Progenitor cell of endocrine pancreas (in vitro differentiated cells): ENCODE results near the gene TAF5. TPM values are rescaled to one million over a fixed set of nuclear protein-coding genes. Genes with fewer than 3 reads are reported as not detected.

Experiments
- DNase-seq: peaks from one replicate; pipeline ENCODE4 v3.0.0; 2021; ENCODE audit warnings: low spot score; ENCODE audit not compliant: unreplicated experiment
- H3K27ac Mint-ChIP-seq: 2 replicates; pipeline ENCODE4 v1.8.0; 2021; ENCODE audit warnings: mild to moderate bottlenecking, moderate library complexity, mixed read lengths
- H3K27me3 Mint-ChIP-seq: 2 replicates; pipeline ENCODE4 v1.8.0; 2021; ENCODE audit warnings: mixed read lengths
- H3K36me3 Mint-ChIP-seq: 2 replicates; pipeline ENCODE4 v1.8.0; 2022; ENCODE audit warnings: mixed read lengths; ENCODE audit not compliant: insufficient read depth
- H3K4me1 Mint-ChIP-seq: 2 replicates; pipeline ENCODE4 v1.8.0; 2021; ENCODE audit warnings: low read depth, mixed read lengths
- H3K4me3 Mint-ChIP-seq: 2 replicates; pipeline ENCODE4 v1.8.0; 2021; ENCODE audit warnings: low read depth, mild to moderate bottlenecking, moderate library complexity, mixed read lengths
- H3K9me3 Mint-ChIP-seq: 2 replicates; pipeline ENCODE4 v1.8.0; 2021; ENCODE audit warnings: low read depth, mixed read lengths
- CTCF ChIP-seq: fragments of 200-600 bp; sonication (generic); IDR thresholded peaks from one replicate; pipeline ENCODE4 v1.5.0; 2021; ENCODE audit warnings: antibody characterized with exemption, mild to moderate bottlenecking; ENCODE audit not compliant: unreplicated experiment
- microRNA-seq: library from miRNA; unstranded; fragments of <30 nt; microRNA quantifications from one replicate; pipeline ENCODE4 v1.1.0, GENCODE V29; 2020; ENCODE audit warnings: borderline number of aligned reads; ENCODE audit not compliant: unreplicated experiment
- total RNA-seq: library from RNA; stranded (reverse); gene quantifications from 2 replicates; pipeline ENCODE4 v1.2.1, GENCODE V29; 2021

Gene TAF5
- total RNA-seq, 1 donor from 2014 or later = 8.9 TPM

DNA sequence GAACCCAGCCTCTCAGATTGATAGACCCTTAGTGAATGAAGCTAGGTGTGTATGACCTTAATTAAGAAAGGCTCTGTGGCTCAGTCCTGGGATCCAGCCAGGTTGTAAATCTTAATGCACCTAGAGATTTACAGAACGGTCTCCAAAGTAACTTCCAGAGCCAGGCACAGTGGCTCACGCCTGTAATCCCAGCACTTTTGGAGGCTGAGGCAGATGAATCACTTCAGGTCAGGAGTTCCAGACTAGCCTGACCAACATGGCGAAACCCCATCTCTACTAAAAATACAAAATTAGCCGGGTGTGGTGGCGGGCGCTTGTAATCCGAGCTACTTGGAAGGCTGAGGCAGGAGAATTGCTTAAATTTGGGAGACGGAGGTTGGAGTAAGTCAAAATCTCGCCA lies 60.1 kb downstream of the TAF5 start:
- no peaks in the 10 kb centered on the region for H3K9me3 Mint-ChIP-seq
- no peak for DNase-seq
- no peaks in the 10 kb centered on the region for H3K27me3 Mint-ChIP-seq
- H3K4me1 Mint-ChIP-seq = peaks cover 5% of the 10 kb centered on the region
- H3K36me3 Mint-ChIP-seq = peaks cover 32% of the 10 kb centered on the region
- H3K27ac Mint-ChIP-seq = no peak overlapping the region
- no peak overlapping the region for H3K4me3 Mint-ChIP-seq
- TF ChIP-seq CTCF = no peak

DNA sequence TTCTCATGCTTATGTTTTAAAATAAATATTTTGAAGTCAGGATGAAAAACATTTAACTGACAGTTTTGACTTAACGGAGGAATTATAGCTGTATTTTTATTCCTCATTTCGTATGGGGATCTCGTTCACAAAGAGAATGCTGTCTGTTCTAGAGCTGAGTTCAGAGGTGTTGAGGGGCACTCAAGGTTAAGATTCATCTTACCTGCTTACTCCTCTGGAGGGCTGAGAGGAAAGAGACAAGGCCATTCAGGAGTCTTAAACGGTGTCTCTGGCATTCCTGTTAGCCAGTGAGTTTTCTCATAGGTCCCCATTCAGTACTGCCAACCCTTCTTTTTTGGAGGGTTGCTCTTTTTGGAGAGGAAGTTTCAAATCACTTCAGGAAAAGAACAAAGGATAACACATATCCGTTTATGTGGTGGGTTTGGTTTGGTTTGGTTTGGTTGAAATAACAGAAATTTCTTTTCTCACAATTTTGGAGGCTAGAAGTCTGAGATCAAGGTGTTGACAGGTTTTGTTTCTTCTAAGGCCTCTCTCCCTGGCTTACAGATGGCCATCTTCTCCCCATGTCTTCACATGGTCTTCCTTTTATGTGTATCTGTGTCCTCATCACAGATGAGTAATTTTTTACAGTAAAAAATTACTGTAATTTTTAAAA lies 61.3 kb downstream of the TAF5 start:
- no peak for DNase-seq
- no peaks in the 10 kb centered on the region for H3K27me3 Mint-ChIP-seq
- H3K4me3 Mint-ChIP-seq = no peak overlapping the region
- no peak overlapping the region for H3K27ac Mint-ChIP-seq
- peaks cover 29% of the 10 kb centered on the region for H3K36me3 Mint-ChIP-seq
- no peak for TF ChIP-seq CTCF
- H3K9me3 Mint-ChIP-seq = no peaks in the 10 kb centered on the region
- H3K4me1 Mint-ChIP-seq = peaks cover 5% of the 10 kb centered on the region

DNA sequence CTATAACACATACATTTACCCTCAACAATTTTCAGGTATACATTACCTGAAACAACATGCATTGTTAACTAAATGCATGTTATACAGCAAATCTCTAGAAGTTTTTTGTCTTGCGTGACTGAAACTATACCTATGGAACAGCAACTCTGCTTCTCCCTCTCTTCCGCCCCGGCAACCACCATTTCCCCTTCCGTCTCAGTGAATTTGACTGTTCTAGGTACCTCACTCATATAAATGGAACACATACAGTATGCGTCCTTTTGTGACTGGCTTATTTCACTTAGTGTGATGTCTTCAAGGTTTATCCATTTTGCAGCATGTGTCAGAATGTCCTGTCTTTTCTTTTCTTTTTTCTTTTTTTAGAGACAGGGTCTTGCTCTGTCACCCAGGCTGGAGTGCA lies 61.9 kb downstream of the TAF5 start:
- peaks cover 29% of the 10 kb centered on the region for H3K36me3 Mint-ChIP-seq

DNA sequence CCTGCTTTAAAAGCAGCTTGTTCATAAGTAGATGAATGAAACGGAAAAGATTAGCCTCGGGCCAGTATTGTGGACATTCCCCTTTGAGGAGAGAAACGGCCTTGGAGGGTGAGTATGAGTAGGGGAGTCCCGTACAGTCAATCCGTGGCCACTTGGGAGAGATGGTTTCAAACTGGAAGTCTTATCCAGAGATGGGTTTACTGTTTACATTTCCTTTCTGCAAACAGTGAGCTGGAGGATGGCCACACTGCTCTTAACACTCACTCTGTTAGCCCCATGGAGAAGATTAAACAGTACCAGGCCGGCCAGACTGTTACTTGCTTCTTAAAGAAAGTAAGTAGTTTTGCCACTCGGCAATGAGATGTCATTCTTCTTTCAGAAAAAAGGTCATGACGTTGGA lies 64.1 kb downstream of the TAF5 start:
- peaks cover 25% of the 10 kb centered on the region for H3K36me3 Mint-ChIP-seq
- H3K4me1 Mint-ChIP-seq = peaks cover 5% of the 10 kb centered on the region
- no peaks in the 10 kb centered on the region for H3K27me3 Mint-ChIP-seq
- no peaks in the 10 kb centered on the region for H3K9me3 Mint-ChIP-seq
- H3K27ac Mint-ChIP-seq = no peak overlapping the region
- no peak for TF ChIP-seq CTCF
- no peak for DNase-seq
- H3K4me3 Mint-ChIP-seq = no peak overlapping the region

More for the DNA sequence above, 61.9 kb downstream of the TAF5 start:
- H3K27me3 Mint-ChIP-seq = no peaks in the 10 kb centered on the region
- H3K4me1 Mint-ChIP-seq = peaks cover 5% of the 10 kb centered on the region
- no peaks in the 10 kb centered on the region for H3K9me3 Mint-ChIP-seq
- TF ChIP-seq CTCF = no peak
- no peak overlapping the region for H3K27ac Mint-ChIP-seq
- no peak for DNase-seq
- H3K4me3 Mint-ChIP-seq = no peak overlapping the region

DNA sequence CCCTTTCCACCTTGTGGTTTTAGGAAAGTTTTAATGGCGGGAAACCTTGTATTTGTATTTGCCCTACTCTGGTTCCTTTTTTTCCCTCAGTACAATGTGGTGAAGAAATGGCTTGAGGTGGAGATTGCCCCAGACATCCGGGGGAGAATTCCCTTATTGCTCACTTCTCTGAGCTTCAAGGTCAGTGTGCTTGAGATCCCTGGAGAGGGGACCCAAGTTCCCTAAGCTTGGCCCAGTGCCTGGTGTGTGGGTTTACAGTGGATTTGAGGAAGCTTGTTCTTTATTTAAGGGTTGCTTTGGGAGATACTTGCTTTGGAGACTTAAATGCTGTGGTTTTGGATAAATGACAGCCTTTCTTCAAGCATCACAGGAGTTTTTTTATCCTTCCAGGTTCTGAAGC lies 66.1 kb downstream of the TAF5 start:
- Mint-ChIP-seq H3K27ac (no peak overlapping the region), H3K4me3 (no peak overlapping the region), H3K4me1 (peaks cover 5% of the 10 kb centered on the region), H3K9me3 (no peaks in the 10 kb centered on the region), H3K27me3 (no peaks in the 10 kb centered on the region), H3K36me3 (peaks cover 22% of the 10 kb centered on the region)
- DNase-seq = no peak
- TF ChIP-seq CTCF = no peak

Small RNA genes lying within 50 kb of the gene (microRNA-seq; reads per million reads assigned to microRNA genes)
- 2,544 reads per million, percentile 85 among the genes with 10 or more reads in this experiment for gene MIR1307

Other genes starting within 250 kb of the TAF5 start
- gene NT5C2, start 174.7 kb upstream of the TAF5 start, total RNA-seq = 131 and 135 TPM in 2 replicates
- gene RPEL1, start 122.1 kb upstream of the TAF5 start, total RNA-seq = not detected in 2 replicates
- 6.2 TPM in 2 replicates for gene INA, start 90.8 kb upstream of the TAF5 start, total RNA-seq
- gene PCGF6, start 16.8 kb upstream of the TAF5 start, total RNA-seq = 13.4 and 14.0 TPM in 2 replicates
- gene ATP5MK, start 28.5 kb downstream of the TAF5 start, total RNA-seq = 251 and 264 TPM in 2 replicates
- gene PDCD11, start 28.6 kb downstream of the TAF5 start, total RNA-seq = 56.1 and 58.1 TPM in 2 replicates
- gene CALHM2, start 84.4 kb downstream of the TAF5 start, total RNA-seq = 0.58 and 0.69 TPM in 2 replicates
- not detected in 2 replicates for gene CALHM1, start 90.9 kb downstream of the TAF5 start, total RNA-seq
- 0.41 and 1.3 TPM in 2 replicates for gene CALHM3, start 111.3 kb downstream of the TAF5 start, total RNA-seq
- 17.6 and 21.5 TPM in 2 replicates for gene NEURL1, start 125.7 kb downstream of the TAF5 start, total RNA-seq